ENCODE measurements around the gene ZSCAN30. TPM values are rescaled to one million over a fixed set of nuclear protein-coding genes. Genes with fewer than 3 reads are reported as not detected.
A peak's percentile ranks its signal among the peaks of the same experiment; 100 is the strongest.

The ZSCAN30 gene
- total and polyA plus RNA-seq, 2 donors (not counting 3 experiments of a cell fraction or from before 2014, with no cell fraction given): 6.7 to 18.0 TPM

GRCh38 chr18:35203067-35203466, 87.0 kb downstream of the ZSCAN30 start:
- Histone ChIP-seq H3K9ac (replicated peaks; ENCODE audit: extremely low read depth, insufficient read depth, low read length) (no peak overlapping the region), H2AFZ (ENCODE audit: low read depth, low read length) (peak overlapping the region; percentile 34), H3K9me1 (replicated peaks; ENCODE audit: control insufficient read depth, extremely low read depth, insufficient read depth, low read length) (no peaks in the 10 kb centered on the region), H3K27ac (ENCODE audit: insufficient read depth, low read depth, low read length) (no peak overlapping the region), H4K20me1 (replicated peaks; ENCODE audit: control insufficient read depth, extremely low read depth, insufficient read depth, low read length) (no peaks in the 10 kb centered on the region), H3K79me2 (ENCODE audit: control insufficient read depth, insufficient read depth, low read length) (no peaks in the 10 kb centered on the region), H3K4me3 (replicated peaks in 1 of 3; ENCODE audit: insufficient read depth in 1 of 3, low read depth in 1 of 3, low read length in 3 of 3) (no peak overlapping the region), H3K27me3 (ENCODE audit: control insufficient read depth in 2 of 2, insufficient read depth in 2 of 2, low read length in 2 of 2) (peaks cover 0 to 2% of the 10 kb centered on the region in 2 experiments), H3K4me1 (ENCODE audit: control insufficient read depth, extremely low read depth, insufficient read depth, low read length) (no peaks in the 10 kb centered on the region), H3K9me3 (replicated peaks; ENCODE audit: control insufficient read depth, insufficient read depth, low read length) (no peaks in the 10 kb centered on the region), H3K36me3 (ENCODE audit: control insufficient read depth in 2 of 2, extremely low read depth in 1 of 2, insufficient read depth in 2 of 2, low read length in 2 of 2) (no peaks in the 10 kb centered on the region), H3K4me2 (ENCODE audit: insufficient read depth, low read length) (no peak overlapping the region)
- BruUV-seq (replicated peaks): no TSS peak
- intact Hi-C loops (cut with micrococcal nuclease) (no loop called here), dilution Hi-C loops (cut with MboI; ENCODE audit: extremely low pct_ligation_motif_present, low sequenced_read_pairs) (no loop called here)
- no peak for FAIRE-seq
- CTCF ChIA-PET: interaction anchor here (0.8 to 1.5 kb wide), 3 partner anchors 11 to 739 kb away, joined by 3 to 5 read pairs (median 4); no protein-coding TSS in a partner anchor
- no peak for TF ChIP-seq MYC (IDR thresholded peaks at IDR 0.05; ENCODE audit: low read depth, low read length)
- no peak for TF ChIP-seq CTCF (IDR thresholded peaks at IDR 0.05; ENCODE audit: extremely low read depth in 1 of 2, insufficient read depth in 1 of 2, low read depth in 1 of 2, low read length in 2 of 2)
- no peak for TF ChIP-seq MAX (IDR thresholded peaks at IDR 0.05; ENCODE audit: insufficient read depth, insufficient read length)
- TF ChIP-seq FOS (IDR thresholded peaks at IDR 0.05; ENCODE audit: borderline replicate concordance, insufficient read depth, low read length): no peak
- no peak for TF ChIP-seq POLR2A (IDR thresholded peaks at IDR 0.05; ENCODE audit: low read depth, low read length)
- TF ChIP-seq EZH2 (IDR thresholded peaks at IDR 0.05; ENCODE audit: borderline replicate concordance, low read depth, low read length, severe bottlenecking): no peak
- TF ChIP-seq GATA2 (IDR thresholded peaks at IDR 0.05; ENCODE audit: insufficient read depth, insufficient read length, low read depth, low read length): no peak
- no peak for TF ChIP-seq POLR2AphosphoS5 (IDR thresholded peaks at IDR 0.05; ENCODE audit: insufficient read depth, low read depth, low read length)
- no peak for TF ChIP-seq JUN (IDR thresholded peaks at IDR 0.05; ENCODE audit: borderline replicate concordance, insufficient read depth, insufficient read length, low read depth)
- DNase-seq (ENCODE audit: low read depth, low spot score): peak; percentile 42
- POLR2A ChIA-PET: no interaction called here

All from endothelial cell of umbilical vein (primary cell).